Breast epithelium (tissue), 3 donors: ENCODE measurements around the gene SURF6.

Experiments used
- POLR2A ChIP-seq: fragments of 450-650 bp; IDR thresholded peaks from one replicate; pipeline ENCODE4 v1.6.1; 2016; ENCODE audit warnings: antibody characterized with exemption, mild to moderate bottlenecking, moderate library complexity
- TF ChIP-seq, protein P1 (sequence below), 3 donors: fragments of 450-650 bp; IDR thresholded peaks; one replicate each; pipeline ENCODE4 v1.5.1; 2016 to 2017; ENCODE audit warnings: antibody characterized with exemption in 3 of 3, mild to moderate bottlenecking in 3 of 3, moderate library complexity in 3 of 3

DNA sequence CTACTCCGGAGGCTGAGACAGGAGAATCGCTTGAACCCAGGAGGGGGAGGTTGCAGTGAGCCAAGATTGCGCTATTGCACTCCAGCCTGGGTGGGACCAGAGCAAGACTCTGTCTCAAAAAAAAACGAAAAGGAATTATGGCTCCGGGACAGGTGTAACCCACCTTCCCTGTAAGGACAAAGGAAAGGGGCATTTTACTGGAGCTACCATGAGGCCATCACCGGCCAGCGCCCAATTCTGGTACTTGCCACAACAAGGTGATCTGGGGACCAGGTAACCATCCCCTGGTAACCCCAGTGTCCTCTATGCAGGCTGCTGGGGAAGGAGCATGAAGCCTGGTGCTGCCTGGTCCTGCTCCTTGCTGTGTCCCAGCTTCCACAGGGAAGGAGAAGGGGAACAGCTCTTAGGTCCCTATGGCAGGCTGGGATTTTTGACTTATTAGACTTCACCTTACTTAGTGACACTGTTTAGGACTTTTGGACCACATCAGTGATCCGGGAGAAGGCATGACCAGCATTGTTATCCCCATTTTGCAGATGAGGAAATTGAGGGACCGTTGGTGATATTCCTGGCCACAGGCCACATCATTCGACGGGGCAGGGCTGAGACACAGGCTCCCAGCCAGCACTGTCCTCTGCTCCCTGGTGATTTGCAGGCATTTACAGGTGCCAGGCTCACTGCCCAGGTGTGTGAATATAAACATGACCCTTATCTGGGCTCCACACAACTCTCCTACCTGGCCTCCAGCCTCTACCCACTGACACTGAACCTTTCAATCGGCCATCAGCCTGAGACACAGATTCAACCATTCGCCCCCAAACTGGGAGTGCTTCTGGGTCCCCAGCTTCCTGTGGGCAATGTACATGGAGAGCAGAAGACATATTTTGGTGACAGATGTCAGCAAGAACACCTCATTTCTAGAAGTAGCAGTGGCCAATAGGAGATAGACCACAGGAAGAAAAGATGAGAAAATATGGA lies 34.4 kb downstream of the SURF6 start:
- no peak for TF ChIP-seq POLR2A
- TF ChIP-seq, protein P1, sequence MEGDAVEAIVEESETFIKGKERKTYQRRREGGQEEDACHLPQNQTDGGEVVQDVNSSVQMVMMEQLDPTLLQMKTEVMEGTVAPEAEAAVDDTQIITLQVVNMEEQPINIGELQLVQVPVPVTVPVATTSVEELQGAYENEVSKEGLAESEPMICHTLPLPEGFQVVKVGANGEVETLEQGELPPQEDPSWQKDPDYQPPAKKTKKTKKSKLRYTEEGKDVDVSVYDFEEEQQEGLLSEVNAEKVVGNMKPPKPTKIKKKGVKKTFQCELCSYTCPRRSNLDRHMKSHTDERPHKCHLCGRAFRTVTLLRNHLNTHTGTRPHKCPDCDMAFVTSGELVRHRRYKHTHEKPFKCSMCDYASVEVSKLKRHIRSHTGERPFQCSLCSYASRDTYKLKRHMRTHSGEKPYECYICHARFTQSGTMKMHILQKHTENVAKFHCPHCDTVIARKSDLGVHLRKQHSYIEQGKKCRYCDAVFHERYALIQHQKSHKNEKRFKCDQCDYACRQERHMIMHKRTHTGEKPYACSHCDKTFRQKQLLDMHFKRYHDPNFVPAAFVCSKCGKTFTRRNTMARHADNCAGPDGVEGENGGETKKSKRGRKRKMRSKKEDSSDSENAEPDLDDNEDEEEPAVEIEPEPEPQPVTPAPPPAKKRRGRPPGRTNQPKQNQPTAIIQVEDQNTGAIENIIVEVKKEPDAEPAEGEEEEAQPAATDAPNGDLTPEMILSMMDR (IDR thresholded peaks at IDR 0.05): no peak
